GM18507 (cell line): ENCODE data around the gene REXO4.

ENCODE experiments used
- DNase-seq: peaks from one replicate; pipeline ENCODE4 v3.0.0; 2011; ENCODE audit warnings: low read depth; ENCODE audit not compliant: insufficient read length; ENCODE audit errors: extremely low spot score
- FAIRE-seq: peaks from 2 replicates; lab custom pipeline; 2011; peaks lifted over from hg19 to GRCh38; lab: Jason Lieb, UNC

Gene REXO4

GRCh38 chr9:133424187-133424586 lies 6.4 kb upstream of the REXO4 start:
- FAIRE-seq: no peak

GRCh38 chr9:133423216-133423615 lies 5.4 kb upstream of the REXO4 start:
- DNase-seq (no peak), FAIRE-seq (no peak)

More at GRCh38 chr9:133424187-133424586, 6.4 kb upstream of the REXO4 start:
- no peak for DNase-seq

DNA sequence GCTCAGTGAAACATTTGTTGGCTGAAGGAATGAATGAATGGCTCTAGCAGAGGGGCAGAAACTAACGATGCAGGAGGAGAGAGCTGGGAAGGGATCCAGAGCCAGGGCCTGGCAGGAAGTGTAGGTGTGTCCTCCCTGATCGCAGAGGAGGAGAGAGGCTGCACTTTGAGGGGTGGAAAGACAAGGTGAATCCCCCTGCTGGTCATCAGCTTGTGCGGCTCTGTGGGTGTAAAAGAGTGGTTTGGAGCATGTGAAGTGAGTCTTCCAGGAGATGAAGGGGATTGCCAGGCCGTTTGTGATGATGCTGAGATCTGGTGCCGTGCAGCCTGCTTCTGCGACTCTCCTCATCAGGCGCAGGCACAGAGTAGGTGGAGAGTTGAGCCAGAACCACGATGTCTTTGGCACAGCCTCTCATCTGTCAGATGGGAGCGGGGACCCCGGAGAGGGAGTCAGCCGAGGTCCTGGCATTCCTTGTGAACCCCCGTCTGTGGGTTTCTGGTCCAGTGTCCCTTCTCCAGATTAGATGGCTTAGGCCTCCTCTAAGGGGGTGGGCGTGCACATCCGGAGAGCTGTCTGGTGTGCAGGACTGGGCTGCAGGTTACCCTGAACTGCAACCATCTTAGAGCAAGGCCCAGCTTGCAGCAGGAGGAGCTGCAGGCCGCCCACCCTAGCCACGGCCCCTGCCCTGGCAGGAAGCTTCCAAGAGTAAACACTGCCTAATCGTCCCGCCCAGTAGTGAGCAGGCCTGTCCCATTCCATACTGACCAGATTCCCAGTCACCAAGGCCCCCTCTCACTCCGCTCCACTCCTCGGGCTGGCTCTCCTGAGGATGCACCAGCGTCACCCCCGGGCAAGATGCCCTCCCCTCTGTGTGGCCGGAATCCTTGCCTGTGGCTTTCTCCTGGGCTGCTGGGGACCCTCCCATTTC lies 4.1 kb upstream of the REXO4 start, which contains the start of gene ADAMTS13:
Gene ADAMTS13, plus strand, starts transcription at position 753 of the 928 bp plus-strand sequence. Its CDS starts 77 bp downstream, at position 830.
- peak; percentile 42 for DNase-seq
- peak; percentile 86 for FAIRE-seq

GRCh38 chr9:133420392-133420827 lies 2.6 kb upstream of the REXO4 start:
- FAIRE-seq: peak; percentile 94
- DNase-seq: peak; percentile 66

DNA sequence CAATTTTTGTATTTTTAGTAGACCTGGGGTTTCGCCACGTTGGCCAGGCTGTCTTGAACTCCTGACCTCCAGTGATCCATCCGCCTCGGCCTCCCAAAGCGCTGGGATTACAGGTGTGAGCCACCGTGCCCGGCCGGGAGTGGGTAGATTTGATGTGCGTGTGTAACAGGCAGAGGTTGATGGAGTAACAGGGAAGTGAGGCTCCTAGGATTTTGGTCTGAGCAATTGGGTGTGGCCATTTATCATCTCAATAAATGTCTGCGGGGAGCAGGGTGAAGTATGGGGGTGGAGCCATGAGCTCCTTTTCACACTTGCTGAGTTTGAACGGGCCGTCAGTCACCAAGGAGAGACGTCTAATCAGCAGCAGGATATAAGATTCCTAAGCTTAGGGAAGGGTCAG lies 1.2 kb upstream of the REXO4 start:
- FAIRE-seq (no peak), DNase-seq (no peak)

- no peak for FAIRE-seq
- DNase-seq: no peak
These were observed 2.6 kb downstream of the REXO4 start for GRCh38 chr9:133415170-133415569.

DNA sequence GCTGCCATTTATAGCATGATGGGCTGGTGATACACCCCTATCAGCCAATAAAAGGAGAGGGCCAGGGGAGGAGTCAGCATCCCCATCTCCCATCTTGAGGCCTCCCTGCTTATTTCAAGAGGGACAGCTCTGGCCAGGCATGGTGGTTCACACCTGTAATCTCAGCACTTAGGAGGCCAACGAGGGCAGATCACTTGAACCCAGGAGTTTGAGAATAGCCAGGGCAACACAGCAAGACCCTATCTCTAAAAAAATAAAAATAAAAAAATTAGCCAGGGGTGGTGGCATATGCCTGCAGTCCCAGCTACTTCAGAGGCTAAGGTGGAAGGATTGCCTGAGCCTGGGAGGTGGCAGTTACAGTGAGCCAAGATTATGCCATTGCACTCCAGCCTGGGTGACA lies 9.8 kb downstream of the REXO4 start:
- DNase-seq: no peak
- no peak for FAIRE-seq

DNA sequence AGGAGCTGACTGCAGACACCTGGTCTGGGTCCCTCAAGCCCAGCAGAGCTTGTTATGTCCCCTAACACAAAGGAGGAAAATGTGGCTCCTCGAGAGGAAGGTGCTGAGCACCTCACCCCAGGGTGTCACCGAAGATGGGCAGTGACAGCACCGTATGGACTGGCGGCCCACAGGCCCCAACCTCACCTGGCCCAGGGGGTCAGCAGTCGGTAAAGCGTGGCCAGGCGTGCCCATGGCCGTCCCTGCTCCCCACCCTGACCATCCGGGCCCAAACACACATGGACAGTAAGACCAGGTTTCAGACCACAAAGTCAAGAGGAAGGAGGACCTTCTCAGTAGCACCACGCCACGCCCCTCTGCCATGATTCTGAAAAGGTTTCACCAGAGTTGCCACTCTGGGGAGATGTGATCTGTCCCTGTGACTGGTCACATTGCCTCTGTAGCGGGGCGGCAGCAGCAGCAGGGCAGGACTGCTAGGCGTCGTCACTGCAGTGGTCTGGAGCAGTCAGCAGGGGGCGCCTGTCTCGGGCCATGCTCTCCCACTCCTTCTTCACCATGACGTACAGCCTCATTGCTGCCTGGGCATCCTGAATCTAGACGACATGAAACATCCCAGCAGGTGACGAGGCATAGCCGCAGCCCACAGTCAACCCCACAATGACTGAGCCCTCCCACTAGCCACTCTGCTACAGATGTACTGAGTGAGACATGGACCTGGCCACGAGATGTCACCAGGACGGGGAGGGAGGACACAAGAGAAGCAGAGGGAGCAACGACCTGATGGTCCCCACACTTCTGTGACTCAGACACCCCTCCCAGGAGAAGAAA lies 11.1 kb downstream of the REXO4 start:
- FAIRE-seq (peak; percentile 89), DNase-seq (peak; percentile 47)

DNA sequence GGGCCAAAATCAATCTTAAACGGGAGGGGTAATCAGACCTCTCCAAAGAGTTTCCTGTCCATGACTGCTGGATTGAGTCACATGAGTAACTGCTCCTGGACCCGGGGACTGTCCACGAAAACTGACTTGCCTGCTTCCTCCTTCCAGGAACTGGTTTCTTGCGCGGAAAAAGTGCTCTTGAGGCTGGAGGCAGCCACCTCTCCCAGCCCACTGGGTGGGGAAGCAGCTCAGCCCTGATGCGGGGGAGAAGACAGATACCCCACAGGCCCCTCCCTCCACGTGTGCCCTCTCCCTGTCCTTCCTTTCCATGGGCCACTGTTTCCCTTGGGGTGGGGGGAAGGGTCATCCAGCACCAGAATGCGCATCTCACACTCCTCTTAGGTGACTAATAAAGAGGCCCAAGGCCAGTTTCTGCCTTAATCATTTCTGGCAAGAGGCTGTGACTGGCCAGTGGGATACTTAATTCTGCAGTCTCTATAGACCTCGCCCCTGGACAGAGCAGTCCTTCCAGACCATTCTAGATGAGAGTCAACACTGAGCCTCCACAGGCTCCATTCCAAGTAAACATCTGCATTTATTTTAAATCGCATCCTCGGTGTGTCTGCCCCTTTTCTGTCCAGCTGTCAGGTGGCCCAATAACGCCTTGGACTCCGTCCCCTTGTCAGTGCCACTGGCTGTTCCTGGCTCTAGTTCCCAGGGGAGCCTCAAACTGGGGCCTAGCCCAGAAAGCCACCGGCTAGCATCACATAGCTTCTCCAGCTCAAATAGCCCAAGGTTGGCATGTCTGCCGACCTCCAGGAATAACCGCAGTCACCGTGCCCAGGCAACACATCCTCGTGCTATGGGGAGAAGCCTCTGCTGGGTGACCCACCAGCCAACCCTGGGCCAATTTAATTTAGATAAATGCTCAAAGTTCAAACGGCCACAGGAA lies 12.0 kb downstream of the REXO4 start:
- DNase-seq: no peak
- FAIRE-seq: no peak

DNA sequence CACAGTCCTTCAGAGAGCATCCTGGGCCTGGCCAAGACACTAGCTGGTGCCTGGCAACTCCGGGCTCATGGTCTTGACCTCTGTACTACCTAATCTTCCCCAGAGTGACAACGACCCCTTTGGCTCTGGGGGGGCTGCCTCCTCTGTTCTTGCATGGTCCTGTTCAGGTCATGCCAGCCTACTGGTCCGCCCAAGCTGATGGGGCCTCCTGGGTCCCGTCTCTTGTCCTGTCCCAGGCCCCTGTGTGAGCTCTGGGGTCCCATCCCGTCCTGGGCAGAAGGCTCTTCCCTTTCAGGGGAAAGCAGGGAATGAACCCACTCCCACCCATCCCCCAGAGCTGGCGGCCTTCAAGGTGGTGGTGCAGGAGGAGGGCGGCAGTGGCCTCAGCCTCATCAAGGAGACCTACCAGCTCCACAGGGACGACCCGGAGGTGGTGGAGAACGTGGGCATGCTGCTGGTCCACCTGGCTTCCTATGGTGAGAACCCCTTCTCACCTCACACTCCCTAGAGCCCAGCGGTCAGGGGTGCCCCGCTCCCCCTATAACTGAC lies 13.3 kb downstream of the REXO4 start:
- no peak for FAIRE-seq

DNA sequence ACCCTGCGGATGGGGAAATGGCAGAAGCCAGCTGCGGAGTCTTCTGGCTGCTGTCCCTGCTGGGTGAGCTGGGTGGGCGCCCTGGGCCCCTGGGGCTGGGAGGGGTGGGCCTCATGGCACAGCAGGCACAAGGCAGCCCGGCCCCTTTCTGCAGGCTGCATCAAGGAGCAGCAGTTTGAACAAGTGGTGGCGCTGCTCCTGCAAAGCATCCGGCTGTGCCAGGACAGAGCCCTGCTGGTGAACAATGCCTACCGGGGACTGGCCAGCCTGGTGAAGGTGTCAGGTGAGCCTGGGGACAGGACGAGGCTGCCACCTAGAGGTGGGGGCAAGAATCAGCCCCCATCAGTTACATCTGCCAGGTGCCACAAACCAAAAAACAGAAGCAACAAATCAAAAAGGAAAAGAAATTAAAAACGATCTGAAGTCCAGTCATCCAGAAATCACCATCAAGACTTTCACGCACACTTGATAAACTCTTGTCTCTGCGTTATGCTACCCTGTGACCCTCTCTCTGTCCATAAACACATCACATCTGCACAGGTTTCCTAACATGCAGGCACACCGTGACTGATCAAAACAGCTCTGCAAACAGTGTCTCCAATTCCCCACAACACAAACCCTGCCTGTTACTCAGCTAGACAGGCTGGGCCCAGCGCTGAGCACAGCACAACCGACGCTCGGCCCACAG lies 13.9 kb downstream of the REXO4 start:
- FAIRE-seq (no peak), DNase-seq (no peak)

More for the DNA sequence above, 13.3 kb downstream of the REXO4 start:
- no peak for DNase-seq

- no peak for DNase-seq
- FAIRE-seq: no peak
These were observed 15.1 kb downstream of the REXO4 start for GRCh38 chr9:133402689-133403088.

GRCh38 chr9:133401588-133401987 lies 16.2 kb downstream of the REXO4 start:
- FAIRE-seq: no peak
- DNase-seq: no peak

DNA sequence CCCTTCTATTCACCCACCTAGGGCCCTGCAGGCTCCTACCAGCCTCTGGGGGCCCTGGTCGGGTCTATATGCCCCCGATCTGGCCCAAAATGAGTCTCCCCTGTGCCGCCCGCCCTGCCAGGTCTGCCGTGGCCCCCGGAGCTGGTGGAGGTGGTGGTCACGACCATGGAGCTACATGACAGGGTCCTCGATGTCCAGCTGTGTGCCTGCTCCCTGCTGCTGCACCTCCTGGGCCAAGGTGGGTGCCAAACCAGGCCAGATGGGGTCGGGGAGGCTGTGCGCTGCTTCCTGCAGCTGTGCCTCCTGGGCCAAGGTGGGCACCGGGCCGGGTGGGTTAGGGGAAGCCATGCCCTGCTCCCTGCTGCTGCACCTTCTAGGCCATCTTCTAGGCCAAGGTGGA lies 17.5 kb downstream of the REXO4 start:
- FAIRE-seq (no peak), DNase-seq (no peak)

- FAIRE-seq (no peak), DNase-seq (no peak)
These were observed 19.9 kb downstream of the REXO4 start for GRCh38 chr9:133397895-133398294.

DNA sequence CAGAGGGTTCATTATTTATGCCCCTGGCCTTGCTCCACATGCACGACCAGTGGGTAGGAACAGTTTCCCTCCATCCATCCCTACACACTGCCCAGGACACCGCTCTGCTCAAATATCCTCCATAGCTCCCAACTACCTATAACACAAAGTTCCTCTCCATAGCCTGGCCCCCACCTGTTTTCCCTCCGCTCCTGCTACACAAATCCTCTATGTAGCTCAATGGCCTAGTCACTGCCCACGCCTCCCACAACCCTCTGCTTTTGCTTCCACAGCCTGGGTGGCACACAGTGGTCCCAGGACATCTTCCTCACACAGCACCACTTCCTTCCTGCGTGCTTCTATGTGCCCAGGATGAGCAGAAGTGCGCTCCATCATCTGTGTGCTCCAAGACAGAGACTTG lies 20.4 kb downstream of the REXO4 start:
- DNase-seq (no peak), FAIRE-seq (no peak)

DNA sequence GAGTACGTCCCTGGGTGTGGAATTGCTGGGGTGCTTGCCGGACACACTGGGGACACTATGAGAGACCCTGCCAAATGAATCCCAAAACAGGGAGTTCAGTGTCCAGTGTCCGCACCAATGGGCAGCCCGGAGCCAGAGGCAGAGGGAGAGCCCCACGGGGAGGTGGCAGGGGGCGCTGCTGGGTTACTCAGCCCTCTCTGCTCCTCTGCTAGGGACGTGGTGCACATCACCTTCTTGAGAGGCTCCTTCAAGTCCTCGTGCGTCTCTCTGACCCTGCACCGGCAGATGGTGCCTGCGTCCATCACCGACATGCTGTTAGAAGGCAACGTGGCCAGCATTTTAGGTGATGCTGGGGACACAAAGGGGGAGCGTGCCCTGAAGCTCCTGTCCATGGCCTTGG lies 20.9 kb downstream of the REXO4 start:
- no peak for DNase-seq
- FAIRE-seq: no peak

DNA sequence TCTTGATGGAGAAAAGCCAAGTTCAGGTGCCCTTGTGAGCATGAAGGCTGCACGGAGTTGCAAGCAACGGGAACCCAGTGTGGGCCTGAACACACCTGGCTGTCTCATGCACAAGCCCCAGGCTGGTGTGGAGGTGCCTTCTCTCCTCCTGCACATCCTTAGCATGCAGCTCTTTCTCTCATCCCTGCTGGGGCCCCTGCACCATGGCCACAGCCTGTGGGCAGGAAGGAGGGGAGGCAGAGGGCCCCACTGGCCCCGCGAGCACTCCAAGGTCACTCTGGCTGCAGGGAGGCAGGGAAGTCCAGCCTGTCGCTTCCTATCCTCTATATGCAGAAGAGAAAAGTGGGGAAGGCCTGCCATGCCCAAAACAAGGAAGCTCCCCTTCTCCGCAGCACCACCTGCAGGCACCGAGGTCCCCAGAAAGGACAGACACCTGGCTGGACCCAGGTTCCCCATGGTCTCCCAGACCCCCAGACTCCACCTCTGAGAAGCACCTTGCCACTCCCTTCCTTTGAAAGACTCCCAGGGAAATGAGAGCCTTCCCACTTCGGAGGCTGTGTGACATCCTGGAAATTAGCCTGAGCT lies 23.0 kb downstream of the REXO4 start:
- FAIRE-seq: no peak
- DNase-seq: no peak
